HL-60 (cell line): ENCODE data around the gene ZNF70.

Experiments
- DNase-seq, 2 experiments: peaks; one replicate each; pipeline ENCODE4 v3.0.0-alpha.2; 2010 to 2020; ENCODE audit warnings: low read depth in 1 of 2, low spot score in 1 of 2
- H3K27ac ChIP-seq: fragments of 250-450 bp; sonication (Bioruptor Pico); replicated peaks from 2 replicates; pipeline ENCODE4 v1.5.1; 2020; ENCODE audit warnings: mild to moderate bottlenecking, moderate library complexity
- H3K27me3 ChIP-seq: fragments of 250-450 bp; sonication (Bioruptor Pico); 2 replicates; pipeline ENCODE4 v1.5.1; 2021; ENCODE audit warnings: mild to moderate bottlenecking, moderate library complexity; ENCODE audit not compliant: insufficient read depth, poor library complexity, severe bottlenecking
- H3K4me3 ChIP-seq: replicated peaks from 2 replicates; pipeline ENCODE4 v1.5.1; 2011; ENCODE audit warnings: mild to moderate bottlenecking, control low read depth, low read length; ENCODE audit not compliant: insufficient read depth
- CTCF ChIP-seq: IDR thresholded peaks from one replicate; pipeline ENCODE4 v1.5.1; 2011; ENCODE audit warnings: low read length, control low read depth, inconsistent platforms; ENCODE audit not compliant: insufficient read depth
- GABPA ChIP-seq: IDR thresholded peaks from 2 replicates; pipeline ENCODE4 v1.6.1; 2012; ENCODE audit warnings: low read depth
- POLR2AphosphoS5 ChIP-seq: IDR thresholded peaks from 2 replicates; pipeline ENCODE4 v1.6.1; 2012; ENCODE audit warnings: low read depth
- REST ChIP-seq: IDR thresholded peaks from 2 replicates; pipeline ENCODE4 v1.6.1; 2012; ENCODE audit warnings: low read depth; ENCODE audit not compliant: insufficient replicate concordance
- SPI1 ChIP-seq: IDR thresholded peaks from 2 replicates; pipeline ENCODE4 v1.6.1; 2012; ENCODE audit warnings: low read depth, mild to moderate bottlenecking, borderline replicate concordance

Gene ZNF70

GRCh38 chr22:23763579-23763945 lies 12.7 kb upstream of the ZNF70 start:
- Histone ChIP-seq H3K27me3 (no peaks in the 10 kb centered on the region), H3K27ac (no peak overlapping the region), H3K4me3 (no peak overlapping the region)
- no peak for TF ChIP-seq CTCF
- no peak for TF ChIP-seq SPI1
- TF ChIP-seq GABPA: no peak
- no peak for TF ChIP-seq REST
- no peak for TF ChIP-seq POLR2AphosphoS5
- no peak for DNase-seq

GRCh38 chr22:23762842-23763578 lies 12.1 kb upstream of the ZNF70 start, which contains the start of gene C22orf15:
C22orf15 (plus strand) TSS chr22:23762990; CDS start chr22:23763307, 317 bp downstream.
- no peak within 1 kb of the TSS for H3K27ac ChIP-seq
- no peaks in the 10 kb centered on the region for H3K27me3 ChIP-seq
- TF ChIP-seq SPI1 (no peak), POLR2AphosphoS5 (no peak), REST (no peak), CTCF (no peak), GABPA (no peak)
- H3K4me3 ChIP-seq: no peak within 1 kb of the TSS
- no peak for DNase-seq

GRCh38 chr22:23760056-23760455 lies 9.1 kb upstream of the ZNF70 start:
- no peak overlapping the region for H3K27ac ChIP-seq
- no peak for DNase-seq
- TF ChIP-seq SPI1 (no peak), POLR2AphosphoS5 (no peak), REST (no peak), CTCF (no peak), GABPA (no peak)

More at GRCh38 chr22:23760056-23760455, 9.1 kb upstream of the ZNF70 start:
- H3K27me3 ChIP-seq: no peaks in the 10 kb centered on the region
- H3K4me3 ChIP-seq: no peak overlapping the region
